Measurements from ENCODE around the gene TMEM121B.

- no peak for TF ChIP-seq EZH2 (IDR thresholded peaks at IDR 0.05; ENCODE audit: borderline replicate concordance, low read length)
- no peak for TF ChIP-seq CTCF (conservative IDR thresholded peaks at IDR 0.05 in 1 of 2, IDR thresholded peaks at IDR 0.05 in 1 of 2; ENCODE audit: extremely low read depth in 1 of 2, insufficient read depth in 1 of 2, low read depth in 1 of 2, low read length in 2 of 2)
These were observed 25.6 kb downstream of the TMEM121B start for GRCh38 chr22:17095538-17095937.
